ENCODE data around the gene AKR1D1.
"Not testable (repeated sequence)": the region's sequence is repeated elsewhere in the genome, so short reads cannot be mapped to it uniquely, and the experiment has no call there.

Gene AKR1D1

GRCh38 chr7:138074540-138074939 is 1.7 kb upstream of the AKR1D1 start:
- DNase-seq = no peak

GRCh38 chr7:138075350-138075749 is 909 bp upstream of the AKR1D1 start:
- DNase-seq = no peak

GRCh38 chr7:138075786-138076185 is 473 bp upstream of the AKR1D1 start:
- DNase-seq = not testable (repeated sequence)

- DNase-seq = no peak
These were observed 1.6 kb downstream of the AKR1D1 start for GRCh38 chr7:138077809-138078208.

GRCh38 chr7:138079137-138079536 is 2.9 kb downstream of the AKR1D1 start:
- no peak for DNase-seq

GRCh38 chr7:138081868-138082267 is 5.6 kb downstream of the AKR1D1 start:
- DNase-seq = no peak

- DNase-seq = no peak
These were observed 7.6 kb downstream of the AKR1D1 start for GRCh38 chr7:138083859-138084258.

GRCh38 chr7:138086563-138087270 is 10.5 kb downstream of the AKR1D1 start:
- DNase-seq = no peak

GRCh38 chr7:138089080-138089901 is 13.0 kb downstream of the AKR1D1 start:
- no peak for DNase-seq

GRCh38 chr7:138091032-138091431 is 14.8 kb downstream of the AKR1D1 start:
- peak in 1 of 2 experiments; percentile 11 for DNase-seq

GRCh38 chr7:138091840-138092239 is 15.6 kb downstream of the AKR1D1 start:
- DNase-seq = not testable (repeated sequence)

- DNase-seq = no peak
These were observed 16.3 kb downstream of the AKR1D1 start for GRCh38 chr7:138092486-138093028.

GRCh38 chr7:138095972-138096935 is 20.0 kb downstream of the AKR1D1 start:
- no peak for DNase-seq

- DNase-seq = no peak
These were observed 20.9 kb downstream of the AKR1D1 start for GRCh38 chr7:138097064-138097741.

GRCh38 chr7:138099813-138100212 is 23.6 kb downstream of the AKR1D1 start:
- no peak for DNase-seq

- DNase-seq = no peak
These were observed 29.0 kb downstream of the AKR1D1 start for GRCh38 chr7:138105221-138105620.

- DNase-seq = no peak
These were observed 38.8 kb downstream of the AKR1D1 start for GRCh38 chr7:138115047-138115446.

GRCh38 chr7:138116141-138116540 is 39.9 kb downstream of the AKR1D1 start:
- no peak for DNase-seq

GRCh38 chr7:138116892-138117291 is 40.6 kb downstream of the AKR1D1 start:
- DNase-seq = no peak

- no peak for DNase-seq
These were observed 44.0 kb downstream of the AKR1D1 start for GRCh38 chr7:138120140-138120827.

GRCh38 chr7:138122162-138122561 is 45.9 kb downstream of the AKR1D1 start:
- DNase-seq = no peak

GRCh38 chr7:138125119-138125518 is 48.9 kb downstream of the AKR1D1 start:
- no peak for DNase-seq

Measured in NCI-H187 (cell line).